NCI-H82 treated with DMSO at 0.1 percent for 48 hours (cell line): Measurements from ENCODE around the gene VSTM4.

Source experiments
- DNase-seq: peaks from one replicate; lab custom pipeline; 2025; ENCODE audit not compliant: unreplicated experiment; lab: John Stamatoyannopoulos, UW

VSTM4 gene

DNA sequence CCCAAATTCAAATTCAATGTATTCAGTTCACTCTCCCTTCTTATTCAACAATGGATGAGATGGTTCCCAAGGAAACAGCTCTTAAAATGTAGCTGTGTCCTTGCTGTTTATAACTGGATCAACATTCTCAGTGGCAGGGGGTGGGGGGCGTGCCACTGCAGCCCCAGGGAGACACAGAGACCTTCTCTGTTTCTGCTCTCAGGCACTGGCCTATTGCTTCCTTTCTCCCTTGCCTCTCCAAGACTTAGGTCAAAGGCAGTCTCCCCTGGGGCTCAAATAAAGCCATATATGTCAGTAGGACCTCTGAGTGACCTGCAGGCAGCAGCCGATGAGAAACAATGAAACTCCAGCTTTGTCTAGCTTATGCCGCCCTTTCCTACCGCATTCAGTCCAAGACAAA, 20.7 kb downstream of the VSTM4 start:
- no peak for DNase-seq

DNA sequence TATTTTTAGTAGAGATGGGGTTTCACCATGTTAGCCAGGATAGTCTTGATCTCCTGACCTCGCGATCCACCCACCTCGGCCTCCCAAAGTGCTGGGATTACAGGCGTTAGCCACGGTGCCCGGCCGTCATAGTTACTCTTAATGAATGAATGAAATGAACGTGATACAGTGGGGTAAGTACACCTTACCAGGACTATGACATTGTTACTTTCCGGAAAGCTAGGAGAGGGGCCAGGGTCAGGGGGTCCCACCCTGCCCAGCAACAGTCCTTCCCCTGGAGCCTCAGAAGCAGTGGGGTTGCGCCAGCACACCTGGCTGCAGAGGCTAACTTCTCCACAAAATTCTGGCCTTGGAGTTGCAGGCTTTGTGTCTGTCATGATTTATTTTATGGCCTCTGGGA, 21.4 kb downstream of the VSTM4 start:
- DNase-seq: no peak

DNA sequence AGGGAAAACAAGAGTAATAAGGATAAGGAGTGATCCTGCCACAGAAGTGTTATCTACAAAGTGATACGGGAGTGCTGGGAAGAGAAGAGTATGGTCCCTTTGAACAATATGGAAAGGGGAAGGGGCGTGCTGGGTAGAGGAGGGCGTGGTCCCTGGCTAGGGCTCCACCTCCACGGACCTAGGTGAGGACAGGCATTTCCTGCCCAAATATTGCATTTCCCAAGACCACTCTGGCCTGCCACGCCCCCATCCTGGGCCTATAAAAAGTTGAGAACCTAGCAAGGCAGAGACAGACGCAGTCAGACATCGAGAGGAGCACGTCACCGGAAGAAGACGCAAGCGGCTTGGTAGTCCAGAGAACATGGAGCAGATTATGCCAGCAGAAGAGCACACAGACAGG, 22.8 kb downstream of the VSTM4 start:
- no peak for DNase-seq

DNA sequence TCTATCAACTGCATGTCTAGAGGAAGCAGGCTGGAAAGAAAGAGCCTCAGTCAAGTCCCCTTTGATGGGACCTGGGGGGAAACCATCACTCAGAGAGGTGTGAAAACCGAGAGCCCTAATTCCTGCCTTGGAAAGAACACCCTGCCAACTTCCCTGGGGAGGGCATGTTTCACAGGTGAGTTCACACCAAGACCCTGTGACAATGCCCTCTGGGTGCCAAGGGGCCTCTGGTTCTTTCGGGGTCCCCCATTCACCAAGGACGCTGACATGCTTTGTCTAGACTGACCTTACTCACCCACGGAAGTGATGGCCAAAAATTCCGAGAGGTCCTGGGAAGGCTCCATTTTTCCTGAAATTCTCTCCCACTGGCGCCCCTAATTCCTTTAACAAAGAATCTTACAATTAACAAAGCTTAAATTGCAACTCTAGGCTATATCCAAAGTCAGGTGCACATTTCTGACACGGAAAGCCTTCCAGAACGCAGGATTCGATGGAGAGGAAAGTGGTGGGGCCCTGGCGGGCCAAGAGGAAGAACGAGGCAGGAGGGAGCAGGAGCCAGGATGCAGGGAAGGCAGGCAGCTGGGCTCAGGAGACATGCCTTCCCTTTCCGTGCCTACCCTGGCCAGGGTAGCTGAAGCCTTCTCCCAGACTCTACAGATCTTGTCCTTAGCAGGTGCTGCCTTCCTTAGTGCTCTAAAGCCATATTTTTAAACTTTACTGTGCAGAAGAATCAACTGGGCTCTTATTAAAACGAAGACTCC, 23.7 kb downstream of the VSTM4 start:
- DNase-seq: no peak

DNA sequence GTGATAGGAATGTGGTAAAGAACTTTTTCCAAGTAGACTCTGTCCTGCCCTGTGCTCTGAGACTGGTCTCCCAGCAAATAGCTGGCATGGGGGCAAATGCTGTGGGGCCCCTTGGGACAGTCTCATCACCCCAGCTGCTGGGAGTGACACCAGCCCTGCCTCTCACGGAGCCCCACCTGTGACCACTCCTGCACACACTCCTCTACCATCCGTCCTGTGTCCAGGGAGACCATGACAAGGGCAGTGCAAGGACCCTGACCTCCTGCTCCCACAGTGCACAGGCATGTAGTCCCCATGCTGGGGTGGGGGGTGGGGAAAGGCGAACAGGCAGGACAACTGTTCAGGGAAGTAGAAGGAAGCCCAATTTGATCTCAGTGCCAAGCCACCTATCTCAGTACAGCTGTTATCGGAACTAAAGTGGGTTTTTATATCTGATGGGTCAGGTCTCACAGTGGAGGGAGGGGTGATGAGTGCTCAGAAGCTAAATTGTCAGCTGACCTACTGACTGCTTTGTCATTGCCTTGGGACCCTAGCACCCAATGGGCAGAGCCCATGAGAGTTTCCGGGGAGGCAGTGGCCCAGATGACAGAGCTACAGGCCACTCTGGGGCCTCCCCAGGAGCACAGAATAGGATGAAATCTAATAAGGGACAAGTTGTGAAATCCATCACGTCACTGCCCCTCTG, 24.5 kb downstream of the VSTM4 start:
- no peak for DNase-seq

DNA sequence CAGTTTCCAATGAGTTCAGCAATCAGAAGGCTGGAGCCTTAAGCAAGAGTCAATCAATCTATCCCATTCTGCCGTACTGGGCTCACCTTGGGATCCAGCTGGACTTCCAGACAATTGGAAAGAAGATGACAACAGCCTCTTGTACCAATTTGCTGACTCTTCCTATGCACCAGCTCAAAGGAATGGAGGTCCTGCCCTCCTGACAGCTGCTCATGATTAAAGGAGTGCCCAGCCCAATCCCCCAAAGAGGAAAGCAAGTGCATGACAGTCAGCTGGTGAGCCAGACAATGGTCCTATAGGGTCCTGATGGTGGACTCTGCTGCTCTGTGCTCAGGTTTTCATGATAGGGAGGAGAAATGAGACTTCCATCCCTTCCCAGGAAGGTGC, 25.1 kb downstream of the VSTM4 start:
- DNase-seq: no peak

DNA sequence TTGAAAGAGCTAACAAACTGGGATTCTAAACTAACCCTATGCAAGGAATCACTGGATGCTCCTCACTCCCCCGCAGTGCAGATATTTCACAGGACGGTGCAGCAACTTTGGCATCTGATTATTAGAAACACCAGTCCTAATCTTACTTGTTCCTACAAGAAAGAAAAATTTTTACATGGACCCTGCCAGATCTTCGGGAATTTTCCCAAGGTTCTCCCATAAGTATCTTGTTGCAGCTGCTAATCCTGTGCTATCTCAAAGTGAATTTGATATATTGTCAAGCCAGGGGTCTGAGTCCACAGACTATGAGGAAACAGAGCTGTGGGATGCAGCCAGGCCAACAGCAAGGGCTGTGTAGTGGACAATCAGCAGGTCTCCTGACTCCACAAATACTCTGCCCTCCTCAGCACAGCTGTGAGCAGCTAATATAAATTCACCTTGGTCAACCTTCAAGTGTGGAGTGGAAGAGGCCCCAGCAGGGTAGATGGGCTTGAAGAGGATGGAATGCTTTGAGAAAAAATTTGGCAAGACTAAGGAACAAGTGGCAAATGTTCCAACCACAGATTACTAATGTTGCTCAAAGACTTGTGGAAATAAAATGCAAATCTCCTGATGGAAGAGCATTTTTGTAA, 25.6 kb downstream of the VSTM4 start:
- no peak for DNase-seq

DNA sequence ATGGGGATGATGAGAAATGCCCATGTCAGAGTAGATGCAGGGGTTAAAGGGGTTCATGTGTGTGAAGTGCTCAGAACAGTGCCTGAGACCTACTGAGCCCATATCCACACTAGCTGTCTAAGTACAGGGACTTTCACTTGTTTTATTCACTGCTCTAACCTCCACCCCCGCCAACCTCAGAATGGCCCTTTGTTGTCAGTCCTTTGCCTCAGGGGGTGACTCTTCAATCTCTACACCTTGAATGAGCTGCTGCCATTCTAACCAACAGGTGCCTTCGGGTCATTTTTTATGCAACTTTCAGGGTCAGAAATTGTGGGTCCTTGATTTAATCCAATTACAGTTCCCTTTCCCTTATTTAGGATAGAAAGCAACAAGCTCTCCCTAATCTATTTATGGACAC, 26.2 kb downstream of the VSTM4 start:
- no peak for DNase-seq

DNA sequence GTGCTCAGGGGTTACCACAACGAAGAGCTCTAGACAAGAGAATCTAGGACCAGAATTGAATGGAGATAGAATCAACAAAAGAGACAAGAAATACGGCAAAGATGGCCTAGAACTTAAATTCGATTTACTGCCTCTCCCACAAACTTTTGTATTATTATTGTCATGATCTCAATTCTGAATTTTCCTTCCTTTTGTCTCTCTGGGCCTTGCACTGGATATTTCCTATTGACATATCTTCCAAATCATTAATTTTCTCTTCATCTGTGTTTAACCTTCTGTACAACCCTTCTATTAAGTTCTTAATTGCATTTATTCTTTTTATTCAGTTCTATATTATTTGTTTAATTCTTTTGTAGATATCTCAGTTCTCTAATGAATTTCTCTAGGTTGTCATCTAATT, 28.4 kb downstream of the VSTM4 start:
- DNase-seq: no peak

DNA sequence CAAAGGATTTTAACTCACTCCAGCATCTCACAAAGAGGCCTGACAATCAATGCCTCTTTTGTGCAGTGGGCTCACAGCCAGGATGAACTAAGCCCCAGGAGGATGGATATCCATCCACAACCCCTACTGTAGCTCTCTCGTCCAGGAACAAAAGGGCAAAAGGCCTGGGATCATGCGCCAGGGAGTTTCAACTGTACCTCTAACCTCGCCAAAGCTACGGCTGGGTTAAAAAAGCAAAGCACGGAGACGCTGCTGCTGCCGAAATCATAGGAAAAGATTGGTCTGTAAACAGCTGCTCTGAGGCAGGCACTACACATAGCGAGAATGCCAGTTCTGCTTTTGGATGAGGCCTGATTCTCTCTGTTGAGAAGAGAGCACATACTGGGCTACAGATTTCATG, 32.1 kb downstream of the VSTM4 start:
- no peak for DNase-seq

DNA sequence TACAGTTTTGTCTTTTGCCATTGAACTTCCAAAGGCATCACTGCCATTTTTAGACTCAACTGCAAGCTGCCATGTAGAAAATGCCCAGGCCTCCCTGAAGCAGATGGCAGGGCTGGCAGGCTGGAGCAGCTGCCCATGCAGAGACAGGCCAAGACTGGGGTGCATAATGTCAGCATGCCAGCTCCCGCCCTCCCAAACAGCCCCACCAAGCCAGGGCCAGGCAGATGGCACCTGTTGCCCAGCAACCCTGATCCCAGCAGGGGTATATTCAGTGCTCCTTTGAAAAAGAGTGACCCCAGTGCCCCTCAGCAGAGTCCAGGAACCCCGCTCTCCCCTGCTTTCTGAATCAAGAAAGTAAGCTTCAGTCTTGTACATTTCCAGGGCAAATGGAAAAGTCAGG, 32.6 kb downstream of the VSTM4 start:
- no peak for DNase-seq

DNA sequence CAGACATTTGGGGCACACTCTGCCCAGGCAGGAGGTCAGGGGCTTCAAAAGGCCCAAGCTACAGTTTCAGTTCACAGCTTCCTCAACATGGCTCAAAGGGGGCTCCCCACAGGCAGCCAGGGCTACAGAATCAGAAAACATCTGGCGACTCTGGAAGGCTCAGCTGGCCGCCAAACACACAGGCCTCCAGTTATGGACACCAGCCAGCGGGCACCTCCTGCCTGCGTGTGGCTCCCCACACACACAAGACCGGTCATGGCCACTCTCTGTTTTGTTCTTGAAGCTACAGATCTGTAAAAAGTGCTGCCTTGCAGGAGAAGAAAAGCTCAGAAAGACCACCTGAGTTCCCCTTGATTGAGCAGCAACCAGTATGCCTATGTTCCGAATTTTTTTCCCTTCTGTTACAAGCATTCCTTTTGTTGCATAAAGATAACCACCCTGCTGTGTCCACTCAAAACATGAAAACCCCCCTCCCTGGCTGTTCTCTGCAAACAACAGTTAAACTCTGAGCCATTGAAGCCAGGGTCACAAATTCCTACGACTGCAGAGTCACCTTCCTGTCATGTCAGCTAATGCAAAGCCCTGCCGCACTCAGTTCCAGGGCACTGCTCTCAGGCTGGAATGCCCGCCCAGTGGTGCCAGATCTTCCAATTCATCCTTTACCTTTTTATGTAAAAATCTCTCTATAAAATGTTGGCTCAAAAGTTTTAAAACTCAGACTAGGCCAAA, 33.6 kb downstream of the VSTM4 start:
- no peak for DNase-seq

DNA sequence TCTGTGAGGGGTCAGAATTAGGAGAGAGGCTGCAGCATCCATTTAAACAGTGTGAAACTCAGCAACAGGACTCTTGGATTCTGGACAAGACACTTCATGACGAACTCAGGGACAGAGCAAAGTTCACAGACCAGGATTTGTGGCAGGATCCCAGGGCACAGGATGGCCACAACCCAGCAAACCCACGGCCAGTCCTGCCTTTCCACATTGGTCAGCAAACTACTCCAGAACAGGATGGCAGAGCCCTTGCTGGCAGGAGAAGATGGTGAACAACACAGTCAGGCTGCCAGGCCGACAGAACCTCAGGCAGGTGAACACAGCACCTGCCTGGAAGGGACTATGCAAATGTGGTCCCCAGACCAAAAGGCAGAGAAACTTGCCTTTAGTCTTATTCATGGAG, 34.4 kb downstream of the VSTM4 start:
- no peak for DNase-seq

DNA sequence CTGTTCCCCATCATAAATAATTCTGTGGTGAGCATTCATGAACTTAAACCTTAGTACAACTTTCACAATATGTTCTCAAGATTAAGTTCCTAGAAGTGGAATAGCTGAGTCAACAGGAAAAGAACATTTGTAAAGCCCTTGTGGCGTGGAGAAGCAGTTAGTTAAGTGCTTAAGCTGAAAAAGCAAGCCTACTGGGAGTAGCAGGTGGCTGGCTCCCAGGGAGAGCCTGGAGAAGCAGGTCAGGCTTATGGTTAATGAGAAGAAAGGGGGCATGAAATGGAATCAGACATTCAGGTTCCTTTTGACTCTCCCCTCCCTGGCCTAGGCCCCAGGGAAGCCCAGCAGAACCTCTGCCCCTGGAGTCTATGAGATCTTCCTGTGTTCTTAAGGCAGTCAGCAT, 35.3 kb downstream of the VSTM4 start:
- DNase-seq: no peak

DNA sequence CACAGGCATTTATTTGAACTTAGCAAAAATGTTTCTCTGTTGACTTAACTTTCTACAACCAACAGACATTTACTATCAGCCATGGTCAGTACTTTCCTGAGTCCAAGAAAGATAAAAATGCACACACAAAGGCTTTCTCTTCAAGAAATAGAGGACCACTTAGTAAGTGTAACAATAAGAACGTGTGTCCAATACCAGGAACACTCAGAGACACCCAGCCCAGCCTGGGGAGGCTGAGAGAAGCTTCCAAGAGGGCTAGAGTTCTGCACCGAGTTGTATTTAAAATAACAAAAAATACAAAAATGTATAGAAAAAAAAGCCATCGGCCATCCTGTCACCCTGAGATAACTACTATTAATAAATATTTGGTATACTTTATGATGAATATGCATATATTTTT, 35.8 kb downstream of the VSTM4 start:
- DNase-seq: no peak

DNA sequence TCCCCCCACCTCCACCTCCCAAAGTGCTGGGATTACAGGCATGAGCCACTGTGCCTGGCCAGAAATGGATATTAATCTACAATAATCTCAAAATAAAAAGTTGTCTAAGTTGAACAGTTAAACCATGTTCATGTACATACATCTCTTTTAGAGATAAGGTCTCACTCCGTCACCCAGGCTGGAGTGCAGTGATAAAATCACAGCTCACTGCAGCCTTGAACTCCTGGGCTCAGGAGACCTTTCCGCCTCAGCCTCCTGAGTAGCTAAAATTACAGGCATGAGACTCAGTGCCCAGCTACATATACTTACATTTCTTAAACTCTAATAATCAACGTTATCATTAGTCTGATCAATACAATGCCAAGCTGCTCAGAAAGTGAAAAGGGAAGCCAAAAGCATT, 36.2 kb downstream of the VSTM4 start:
- DNase-seq: no peak

DNA sequence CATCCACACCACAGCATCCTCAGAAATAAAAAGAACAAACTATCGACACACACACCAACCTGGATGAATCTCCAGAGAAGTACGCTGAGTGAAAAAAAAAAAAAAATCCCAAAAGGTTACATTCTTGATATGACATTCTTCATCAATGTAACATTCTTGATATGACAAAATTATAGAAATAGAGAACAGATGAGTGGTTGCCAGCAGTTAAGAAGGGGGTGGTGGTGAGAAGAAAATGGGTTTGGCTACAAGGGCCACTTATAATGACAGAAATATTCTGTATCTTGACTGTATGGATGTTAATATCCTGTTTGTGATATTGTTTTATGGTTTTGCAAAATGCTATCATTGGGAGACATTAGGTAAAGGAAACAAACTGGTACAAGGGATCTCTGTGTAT, 36.9 kb downstream of the VSTM4 start:
- DNase-seq: no peak

DNA sequence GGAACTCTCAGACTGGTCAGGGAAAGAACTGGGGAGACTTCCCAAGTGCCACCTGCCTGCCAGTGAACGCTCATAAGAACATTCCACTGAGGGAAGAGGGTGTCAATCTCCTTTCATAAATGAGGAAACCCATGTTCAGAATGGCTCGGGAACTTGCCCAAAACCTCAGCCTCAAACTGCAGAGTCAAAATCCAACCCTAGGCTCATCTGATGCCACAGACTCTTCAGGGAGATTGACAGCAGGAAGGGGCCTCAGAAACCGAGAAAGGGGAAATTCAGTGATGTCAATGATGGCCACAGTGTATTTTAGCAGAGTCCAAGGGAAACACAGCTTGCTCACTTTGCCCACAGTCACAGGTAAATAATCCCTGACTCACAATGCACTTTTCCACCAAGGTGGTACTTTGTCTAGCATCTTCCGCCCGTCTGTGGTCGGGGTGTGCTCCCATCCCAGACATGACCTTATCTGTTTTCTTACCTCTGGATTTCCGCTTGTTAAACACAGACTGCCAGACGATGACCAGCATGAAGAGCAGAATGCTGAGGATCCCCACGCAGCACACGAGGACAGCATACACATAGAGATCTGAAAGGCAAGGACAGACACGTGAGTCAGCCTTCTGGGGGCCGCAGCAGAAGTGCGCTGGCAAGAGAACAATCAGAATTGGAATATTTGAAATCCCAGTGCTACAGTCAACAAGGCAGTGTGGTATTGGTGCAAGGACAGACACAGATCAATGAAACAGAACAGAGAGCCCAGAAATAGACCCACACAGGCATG, 38.4 kb downstream of the VSTM4 start:
- no peak for DNase-seq

DNA sequence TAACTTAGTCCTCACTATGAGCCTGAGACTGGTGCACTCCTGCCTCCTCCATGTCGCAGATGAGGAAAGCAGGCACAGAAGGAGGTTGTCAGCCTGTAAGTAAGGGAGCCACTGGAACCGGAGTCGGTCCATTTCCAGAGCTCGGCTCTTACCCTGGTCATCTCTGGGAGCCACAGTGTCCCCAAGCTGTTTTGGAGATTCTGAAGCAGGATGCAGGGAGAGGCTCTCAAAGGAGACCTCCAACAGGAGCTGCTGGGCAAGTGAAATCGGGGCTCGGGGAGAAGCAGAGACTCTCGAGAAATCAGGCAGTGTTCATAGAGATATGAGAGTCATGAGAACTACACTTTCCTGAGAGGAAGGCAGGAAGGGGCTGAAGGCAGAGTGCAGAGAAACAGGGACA, 39.0 kb downstream of the VSTM4 start:
- DNase-seq: no peak

DNA sequence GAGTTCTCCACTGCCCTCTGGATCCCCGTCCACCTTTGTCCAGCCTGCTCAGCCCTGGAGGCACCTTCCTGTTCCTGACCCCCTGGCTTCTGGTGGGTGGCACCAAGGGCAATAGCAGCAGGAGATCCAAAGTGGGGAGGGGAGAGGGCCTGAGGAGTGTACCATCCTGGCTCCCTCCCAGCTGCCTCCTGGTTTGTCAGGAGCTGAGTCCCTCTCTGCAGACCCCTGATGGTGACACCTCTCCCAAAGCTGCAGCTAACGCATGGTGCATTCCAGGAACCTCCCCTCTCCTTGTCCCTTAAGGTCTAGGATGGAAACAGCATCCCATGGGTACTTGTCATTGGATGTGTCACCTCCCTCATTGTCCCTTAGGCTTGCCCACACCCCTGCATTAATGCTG, 39.6 kb downstream of the VSTM4 start:
- DNase-seq: no peak
